Right renal pelvis (tissue), 4 donors: ENCODE data around the gene LATS1. TPM values are rescaled to one million over a fixed set of nuclear protein-coding genes. Genes with fewer than 3 reads are reported as not detected.
"Not testable (repeated sequence)": the region's sequence is repeated elsewhere in the genome, so short reads cannot be mapped to it uniquely, and the experiment has no call there.

Experiments
- DNase-seq, 4 donors: peaks; one replicate each; pipeline ENCODE4 v3.0.0-alpha.2; 2013; ENCODE audit warnings: low read depth in 4 of 4, low spot score in 3 of 4, missing footprints in 1 of 4
- polyA plus RNA-seq, 4 donors: library from polyadenylated mRNA; unstranded; fragments of 120-200 nt; gene quantifications; one replicate each; pipeline ENCODE4 v1.2.1, GENCODE V29; 2013; ENCODE audit not compliant: insufficient read length in 4 of 4

LATS1 gene
- polyA plus RNA-seq, 4 donors = 28.4 to 36.6 (median 34.6) TPM

DNA sequence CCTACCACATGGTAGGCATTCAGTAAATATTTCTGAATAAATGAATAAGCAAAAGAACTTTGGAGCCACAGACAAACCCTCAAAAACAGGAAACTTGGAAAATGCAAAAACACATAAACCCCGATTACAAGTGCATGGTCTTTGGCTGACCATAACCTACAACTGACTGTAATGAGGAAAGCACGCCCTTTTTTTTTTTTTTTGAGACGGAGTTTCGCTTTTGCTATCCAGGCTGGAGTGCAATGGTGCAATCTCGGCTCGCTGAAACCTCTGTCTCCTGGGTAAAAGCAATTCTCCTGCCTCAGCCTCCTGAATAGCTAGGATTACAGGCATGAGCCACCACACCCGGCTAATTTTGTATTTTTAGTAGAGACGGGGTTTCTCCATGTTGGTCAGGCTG, 11.9 kb upstream of the LATS1 start:
- no peak for DNase-seq

DNA sequence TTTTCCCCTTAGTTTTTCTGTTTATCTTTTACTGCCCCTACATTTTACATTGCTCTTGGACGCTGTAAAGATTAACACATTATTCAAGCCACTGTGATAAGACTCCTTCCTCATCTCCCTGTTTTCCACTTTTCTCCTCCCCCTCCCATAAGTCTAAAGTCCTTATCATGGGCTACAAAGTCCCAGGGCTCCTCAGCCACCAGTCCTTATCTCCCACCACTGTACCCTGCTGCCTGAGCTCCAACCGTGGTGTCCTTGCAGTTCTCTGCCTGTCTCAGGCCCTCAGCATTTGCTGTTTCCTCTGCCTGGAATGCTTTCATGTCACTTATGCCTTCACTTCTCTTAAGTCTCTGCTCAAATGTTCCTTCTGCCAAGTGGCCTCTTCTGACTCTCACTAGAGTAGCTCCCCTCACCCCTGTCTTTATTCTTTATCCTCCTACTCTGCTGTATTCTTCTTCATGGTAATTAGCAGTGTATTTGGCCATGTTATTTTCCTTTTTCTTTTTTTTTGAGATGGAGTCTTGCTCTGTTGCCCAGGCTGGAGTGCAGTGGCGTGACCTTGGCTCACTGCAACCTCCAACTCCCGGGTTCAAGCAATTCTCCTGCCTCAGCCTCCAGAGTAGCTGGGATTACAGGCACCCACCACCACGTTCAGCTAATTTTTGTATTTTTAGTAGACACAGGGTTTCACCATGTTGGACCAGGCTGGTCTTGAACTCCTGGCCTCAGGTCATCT, 10.8 kb upstream of the LATS1 start:
- DNase-seq = no peak

DNA sequence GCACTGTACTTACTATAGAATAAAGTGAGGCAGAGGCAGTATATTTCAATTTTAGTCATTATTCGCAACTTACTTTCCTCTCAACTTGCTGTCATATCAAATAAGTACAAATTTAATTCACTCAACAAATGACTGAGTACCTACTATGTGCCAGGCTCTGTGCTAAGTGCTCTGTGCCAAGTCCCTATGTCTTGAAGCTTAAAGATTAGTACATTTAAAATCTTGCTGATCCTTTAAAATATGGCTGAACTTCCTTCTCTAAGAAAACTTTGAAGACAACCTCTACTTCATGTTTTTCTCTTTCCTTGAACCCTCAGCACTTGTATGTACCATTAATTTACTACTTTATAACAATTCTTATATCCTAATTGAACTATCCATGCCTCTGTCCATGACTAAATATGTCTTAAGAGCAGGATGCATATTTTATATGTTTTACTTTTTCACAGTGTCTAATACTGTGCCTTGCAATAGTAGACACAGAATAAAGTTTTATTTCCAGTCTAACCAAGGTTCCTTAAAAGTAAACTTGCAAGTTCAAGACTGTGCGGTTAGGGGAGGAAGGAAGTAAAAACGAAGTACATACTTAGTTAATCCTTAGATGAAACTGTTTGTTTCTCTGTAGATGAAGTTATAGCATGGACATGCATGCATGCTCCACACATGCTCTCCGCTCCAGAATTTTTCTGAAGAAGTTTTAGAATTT, 10.0 kb upstream of the LATS1 start:
- DNase-seq = no peak

DNA sequence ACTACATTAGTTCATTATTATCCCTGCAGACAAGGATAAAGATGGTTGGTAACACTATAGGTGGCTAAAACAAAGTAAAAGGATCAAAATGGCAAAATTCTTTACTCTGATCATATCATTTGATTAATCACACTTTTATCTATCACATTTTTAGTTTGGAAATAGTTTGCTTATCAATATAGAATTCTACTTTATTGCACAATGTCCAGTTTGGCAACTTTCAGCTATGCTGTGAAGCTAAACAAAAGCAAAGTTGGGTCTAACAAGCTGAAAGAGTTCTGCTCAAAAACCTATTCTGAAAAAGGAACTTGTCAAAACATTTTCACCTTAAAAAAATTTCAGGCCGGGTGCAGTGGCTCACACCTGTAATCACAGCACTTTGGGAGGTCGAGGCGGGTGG, 7.9 kb upstream of the LATS1 start:
- no peak for DNase-seq

DNA sequence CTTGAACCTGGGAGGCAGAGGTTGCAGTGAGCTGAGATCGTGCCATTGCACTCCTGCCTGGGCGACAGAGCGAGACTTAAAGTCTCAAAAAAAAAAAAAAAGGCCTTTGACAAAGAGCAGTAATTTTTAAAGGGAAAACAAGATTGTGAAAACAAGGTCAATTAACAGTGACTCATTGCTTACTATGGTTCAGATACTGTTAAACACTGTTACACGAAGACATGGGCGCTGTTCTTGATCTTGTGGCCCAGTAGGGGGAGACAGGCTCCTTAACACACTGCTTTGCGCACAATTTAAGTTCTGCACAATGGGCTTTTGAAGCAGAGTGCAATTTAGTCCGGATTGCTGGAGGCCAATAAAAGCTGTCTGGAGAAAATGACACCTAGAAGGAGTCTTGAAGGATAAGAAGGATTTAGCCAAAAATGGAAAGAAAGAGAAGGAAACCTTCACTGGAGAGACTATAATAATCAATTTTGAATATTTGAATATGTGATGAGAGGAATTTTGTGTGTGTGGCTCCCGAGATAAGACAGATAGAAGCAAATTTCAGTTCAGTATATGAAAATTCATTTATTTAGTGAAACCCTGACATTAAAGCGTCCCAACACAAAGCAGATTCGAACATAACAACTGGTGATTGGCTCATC, 6.0 kb upstream of the LATS1 start:
- no peak for DNase-seq

DNA sequence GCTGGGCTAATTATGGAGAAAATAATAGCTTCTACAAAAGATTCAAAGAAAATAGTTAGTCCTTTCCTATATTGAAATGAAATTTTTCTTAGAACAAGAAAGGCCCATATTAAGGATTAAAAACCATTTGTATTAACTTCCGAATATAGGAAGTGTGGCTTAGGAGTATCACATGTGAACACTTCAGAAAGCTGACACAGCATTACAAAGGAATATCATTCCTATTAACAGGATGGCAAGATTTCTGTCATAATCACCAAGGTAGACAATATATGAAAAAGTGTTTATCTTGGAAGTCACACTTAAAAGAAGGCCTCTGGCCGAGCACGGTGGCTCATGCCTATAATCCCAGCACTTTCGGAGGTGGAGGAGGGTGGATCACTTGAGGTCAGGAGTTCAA, 5.4 kb upstream of the LATS1 start:
- no peak for DNase-seq

DNA sequence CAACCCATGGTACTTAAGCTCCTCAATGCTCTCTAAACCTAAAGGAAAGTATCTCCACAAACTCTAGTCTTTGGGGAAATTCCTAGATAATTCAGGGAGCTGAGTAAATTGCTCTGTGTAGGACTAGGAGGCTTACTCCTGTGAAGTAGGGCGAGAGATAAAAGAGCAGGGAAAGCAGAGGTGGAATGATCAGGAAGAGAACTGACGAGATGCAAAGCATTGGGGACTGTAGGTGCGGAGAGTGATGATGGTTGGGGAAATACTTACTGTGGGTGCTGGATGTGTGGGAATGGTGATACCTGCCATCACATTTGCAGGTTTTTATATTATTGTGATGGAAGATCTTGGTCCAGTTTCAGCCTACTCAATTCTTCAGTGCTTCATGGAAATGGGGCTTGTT, 1.6 kb upstream of the LATS1 start:
- DNase-seq = no peak

DNA sequence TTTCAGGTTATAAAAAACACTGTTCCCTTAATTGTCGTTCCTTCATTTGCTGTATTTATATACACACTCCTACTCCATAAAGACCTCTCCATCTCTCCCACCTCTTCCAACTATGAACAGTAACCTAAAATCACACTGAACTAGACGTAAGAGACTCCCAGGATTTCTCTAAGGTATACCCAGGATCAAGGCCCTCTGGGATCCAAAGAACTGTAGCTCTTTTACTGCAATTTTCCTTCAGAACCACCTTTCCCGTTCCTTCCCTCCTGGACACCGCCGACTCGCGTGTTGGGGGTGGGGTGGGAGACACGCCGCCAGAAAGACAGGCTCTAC, 680 bp downstream of the LATS1 start:
- DNase-seq = no peak

DNA sequence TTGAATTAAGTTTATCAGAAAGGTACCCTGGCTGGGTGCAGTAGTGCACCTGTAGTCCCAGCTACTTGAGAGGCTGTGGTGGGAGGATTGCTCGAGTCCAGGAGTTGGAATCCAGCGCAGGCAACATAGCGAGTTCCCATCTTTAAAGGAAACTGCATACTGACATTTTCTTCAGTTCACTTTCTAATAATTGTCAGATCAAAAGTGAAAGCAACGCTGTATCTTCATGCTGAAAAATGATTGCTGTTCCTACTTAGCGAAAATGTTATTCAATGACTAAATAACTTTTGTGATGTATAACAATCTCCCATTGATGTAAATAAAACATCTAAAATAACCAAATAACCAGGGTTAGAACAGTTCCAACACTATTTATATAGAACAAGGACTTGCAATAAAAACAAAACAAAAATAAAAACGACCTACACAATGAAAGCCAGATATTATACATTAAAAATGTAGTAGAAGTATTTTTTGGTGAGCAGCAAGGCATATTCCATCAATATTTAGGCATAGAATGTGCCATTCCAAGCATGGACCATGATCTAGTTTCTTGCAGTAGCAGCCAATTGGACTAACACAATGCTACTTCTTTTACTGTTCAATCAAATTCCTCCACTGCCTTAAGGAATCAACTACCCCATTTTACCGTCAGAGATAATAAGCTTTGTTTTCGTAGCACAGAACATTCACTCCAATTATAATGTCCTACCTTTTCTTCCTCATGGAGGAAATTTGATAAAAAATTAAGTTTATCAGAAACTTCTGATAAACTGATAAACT, 1.5 kb downstream of the LATS1 start:
- DNase-seq = no peak

DNA sequence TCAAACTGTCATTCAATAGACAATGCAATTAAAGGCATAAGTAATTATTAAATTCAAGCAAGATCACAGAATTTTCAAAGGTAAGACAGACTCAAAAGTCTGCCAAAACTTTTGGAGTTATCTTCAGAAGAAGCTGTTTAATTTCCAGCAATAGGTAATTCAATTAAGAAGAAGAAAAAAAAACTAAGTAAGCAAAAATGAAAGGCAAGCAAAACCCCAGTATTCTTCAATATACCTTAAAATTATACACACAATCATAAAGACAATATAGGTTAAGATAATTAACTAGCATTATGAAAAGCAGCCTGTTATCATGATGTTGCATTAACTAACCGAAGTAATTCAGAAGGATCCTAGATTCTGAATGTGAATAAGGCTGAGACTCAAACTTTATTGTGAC, 3.5 kb downstream of the LATS1 start:
- DNase-seq = no peak

DNA sequence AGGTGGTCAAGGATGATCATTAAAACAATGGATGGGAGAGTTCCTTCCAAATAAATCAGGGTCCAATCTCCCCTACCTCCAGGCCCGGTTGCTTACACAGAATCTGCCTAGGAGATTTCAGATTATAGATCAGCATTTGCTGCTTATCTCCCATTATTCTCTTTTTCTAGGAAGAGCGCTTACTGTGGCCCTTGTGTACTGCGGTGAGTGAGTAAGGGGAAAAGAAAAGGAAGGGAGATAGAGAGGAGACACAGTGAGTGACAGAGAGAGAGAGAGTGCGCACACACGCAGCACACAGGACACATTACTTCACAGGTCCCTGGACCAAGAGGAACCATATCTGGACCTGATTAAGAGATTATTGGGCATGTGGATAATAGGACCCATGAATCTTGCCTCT, 6.2 kb downstream of the LATS1 start:
- DNase-seq = no peak

DNA sequence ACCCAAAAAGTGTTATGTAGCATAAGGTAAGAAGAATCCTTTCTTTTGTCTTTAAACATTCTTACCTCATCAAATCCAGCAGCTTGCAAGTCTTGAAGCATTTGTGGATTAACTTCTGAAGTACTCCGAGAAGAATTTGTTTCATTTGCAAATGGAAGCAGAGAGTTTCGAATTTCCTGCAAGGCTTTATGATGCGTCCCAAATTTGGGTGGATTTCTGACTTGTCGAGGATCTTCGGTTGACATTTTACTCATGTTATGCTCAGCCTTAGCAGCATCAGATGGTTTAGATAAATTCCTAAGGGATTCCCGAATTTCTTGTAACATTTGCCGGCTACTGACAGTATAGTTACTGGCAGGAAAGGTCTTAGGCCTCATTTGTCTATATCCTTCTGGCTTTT, 16.2 kb downstream of the LATS1 start:
- DNase-seq = no peak

DNA sequence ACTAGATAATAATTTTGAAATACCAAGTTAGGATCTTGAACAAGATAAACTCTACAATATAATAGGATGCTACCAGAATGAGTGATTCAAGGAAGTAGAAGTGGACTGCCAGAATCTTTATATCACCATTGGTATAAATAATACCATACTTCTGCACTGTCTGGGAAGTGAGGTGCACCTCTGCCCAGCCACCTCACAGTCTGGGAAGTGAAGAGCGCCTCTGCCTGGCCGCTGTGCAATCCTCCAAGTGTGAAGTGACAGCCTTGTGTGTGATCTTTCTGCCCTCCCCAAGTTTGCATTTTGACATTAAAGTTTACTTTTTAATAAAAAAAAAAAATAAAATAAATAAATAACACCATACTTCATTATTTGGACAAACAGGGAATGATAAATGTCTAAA, 18.8 kb downstream of the LATS1 start:
- DNase-seq = no peak

DNA sequence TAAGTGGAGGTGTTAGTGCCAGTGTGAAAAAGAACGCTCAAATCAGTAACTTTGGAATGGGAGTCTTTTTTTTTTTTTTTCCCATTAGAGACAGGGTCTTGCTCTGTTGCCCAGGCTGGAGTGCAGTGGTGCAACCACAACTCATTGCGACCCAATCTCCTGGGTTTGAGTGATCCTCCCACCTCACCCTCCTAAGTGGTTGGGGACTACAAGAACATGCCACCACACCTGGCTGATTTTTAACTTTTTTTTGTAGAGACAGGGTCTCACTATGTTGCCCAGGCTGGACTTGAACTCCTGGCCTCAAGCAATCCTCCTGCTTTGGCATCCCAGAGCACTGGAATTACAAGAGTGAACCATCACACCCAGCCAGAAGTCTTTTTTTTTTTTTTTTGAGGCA, 19.7 kb downstream of the LATS1 start:
- no peak for DNase-seq

DNA sequence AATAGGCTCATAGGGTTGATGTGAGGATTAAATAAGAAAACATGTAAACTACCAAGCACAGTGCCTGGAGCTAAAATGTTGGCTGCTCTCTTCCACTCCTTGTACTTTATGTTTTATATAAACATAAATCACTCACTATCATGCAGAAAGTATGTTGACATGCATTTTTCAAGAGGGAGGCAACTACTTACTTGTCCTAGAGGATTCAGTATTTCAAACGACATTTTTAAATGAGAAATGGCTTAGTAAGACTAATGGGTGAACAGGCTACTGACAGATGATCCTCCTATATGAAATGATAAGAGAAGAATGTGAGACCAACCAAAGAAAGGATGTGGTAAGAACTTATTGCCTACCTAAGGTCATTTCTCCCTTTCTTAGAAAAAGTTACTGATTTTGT, 21.0 kb downstream of the LATS1 start:
- DNase-seq = no peak

DNA sequence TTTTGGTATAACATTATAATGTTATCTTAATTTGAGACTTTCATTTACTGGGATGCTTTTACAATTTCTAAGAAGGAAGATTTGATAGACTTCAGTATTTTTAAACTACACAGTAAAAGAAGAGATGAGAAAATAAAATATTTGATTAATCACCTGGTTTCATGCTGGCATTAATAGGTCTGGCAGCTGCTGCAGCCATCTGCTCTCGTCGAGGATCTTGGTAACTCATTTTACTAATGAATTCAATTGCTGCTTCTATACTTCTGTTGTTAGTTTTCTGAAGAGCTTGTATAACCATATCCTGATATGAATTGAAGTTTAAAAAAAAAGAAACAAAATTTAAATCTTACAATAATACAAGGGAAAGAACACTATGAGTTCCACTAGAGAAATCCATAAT, 23.0 kb downstream of the LATS1 start:
- no peak for DNase-seq

DNA sequence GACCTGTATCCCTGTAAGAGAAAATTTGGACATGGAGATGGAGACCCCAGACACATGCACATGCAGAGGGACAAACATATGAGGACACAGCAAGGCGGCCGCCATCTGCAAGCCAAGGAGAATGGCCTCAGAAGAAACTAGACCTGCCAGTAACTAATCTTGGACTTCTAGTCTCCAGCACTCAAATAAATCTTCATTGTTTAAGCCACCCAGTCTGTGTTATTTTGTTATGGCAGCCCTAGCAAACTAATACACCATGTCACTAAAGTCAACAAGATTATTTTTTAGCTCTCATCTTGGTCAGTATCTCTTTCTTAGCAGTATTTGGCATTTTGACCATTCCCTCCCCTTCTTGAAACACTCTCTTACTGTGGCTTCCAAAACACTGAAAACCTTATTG, 26.7 kb downstream of the LATS1 start:
- no peak for DNase-seq

DNA sequence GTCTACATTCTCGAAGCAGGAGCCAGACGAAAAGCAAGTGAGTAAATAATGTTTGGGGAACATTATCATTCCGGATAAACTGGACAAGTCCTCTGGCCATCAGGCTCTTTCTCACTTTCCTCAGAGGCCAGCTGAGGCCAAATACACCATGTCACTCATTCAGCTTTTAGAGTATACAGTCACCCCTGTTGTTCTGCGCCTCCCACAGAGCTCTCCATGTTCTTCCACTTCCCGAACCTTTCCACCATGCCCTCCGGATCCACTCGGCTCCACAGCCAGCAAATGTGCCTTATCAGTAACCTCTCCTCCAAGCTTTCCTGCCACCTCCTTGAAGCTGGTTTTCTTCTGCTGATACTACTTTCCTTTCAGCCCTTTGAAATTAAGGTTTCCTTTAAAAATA, 31.7 kb downstream of the LATS1 start:
- no peak for DNase-seq

DNA sequence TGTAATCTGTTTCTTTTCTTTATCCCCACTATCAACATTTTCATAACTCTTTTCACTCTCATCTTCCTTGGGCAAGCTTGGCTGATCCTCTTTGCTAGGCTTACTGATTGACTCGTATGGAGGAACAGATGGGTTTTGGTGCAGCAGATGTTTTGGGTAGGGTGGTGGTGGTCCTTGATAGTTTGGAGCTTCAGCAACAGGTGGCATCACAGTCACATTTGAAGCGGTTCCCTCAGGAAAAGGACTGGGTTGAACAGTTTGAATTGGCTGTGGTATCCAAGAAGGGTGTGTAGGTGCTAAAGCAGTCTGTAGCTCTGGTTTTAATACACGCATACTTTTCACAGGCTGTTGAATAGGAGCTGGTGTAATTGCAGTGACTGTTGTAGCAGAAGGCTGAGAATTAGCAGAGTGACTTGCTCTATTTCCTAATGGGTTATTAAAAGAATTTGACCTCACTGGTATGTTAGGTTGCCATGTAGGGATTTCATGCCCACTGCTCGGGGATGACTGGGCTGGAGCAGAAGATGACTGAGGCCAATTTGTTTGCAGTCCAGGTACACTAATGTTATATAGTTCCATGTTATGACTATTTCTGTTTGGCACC, 34.5 kb downstream of the LATS1 start:
- no peak for DNase-seq

DNA sequence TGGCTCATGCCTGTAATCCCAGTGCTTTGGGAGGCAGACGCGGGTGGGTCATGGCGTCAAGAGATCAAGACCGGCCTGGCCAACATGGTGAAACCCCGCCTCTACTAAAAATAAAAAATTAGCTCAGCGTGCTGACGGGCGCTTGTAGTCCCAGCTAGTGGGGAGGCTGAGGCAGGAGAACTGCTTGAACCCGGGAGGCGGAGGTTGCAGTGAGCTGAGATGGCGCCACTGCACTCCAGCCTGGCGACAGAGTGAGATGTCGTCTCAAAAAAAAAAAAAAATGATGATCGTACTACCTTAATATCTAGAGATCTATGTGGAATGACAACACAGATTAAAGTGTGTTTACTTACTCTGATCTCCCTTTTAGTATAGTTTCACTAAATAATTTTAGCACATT, 36.1 kb downstream of the LATS1 start:
- DNase-seq = not testable (repeated sequence)

DNA sequence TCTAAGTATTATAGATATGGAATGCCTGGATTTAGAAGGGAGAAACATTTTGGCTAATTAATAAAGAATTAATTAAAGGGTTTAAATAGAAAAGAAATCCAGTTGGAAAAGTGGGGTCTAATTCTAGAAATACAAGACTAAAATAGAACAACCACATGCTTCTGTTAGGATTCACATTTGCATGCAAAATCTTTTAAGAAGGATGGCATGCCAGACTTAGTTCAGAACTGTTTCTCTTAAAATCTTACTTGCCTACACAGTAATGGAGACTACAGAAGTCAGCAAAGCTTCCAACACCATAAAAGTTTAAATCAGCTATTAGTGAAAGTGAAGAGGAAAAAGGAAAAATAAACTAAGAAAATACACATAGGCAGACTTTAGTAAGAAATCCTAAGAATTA, 36.7 kb downstream of the LATS1 start:
- DNase-seq = no peak
